K562 (cell line): Measurements from ENCODE around the gene IRF2BP2. TPM values are rescaled to one million over a fixed set of nuclear protein-coding genes. Genes with fewer than 3 reads are reported as not detected.

Source experiments
- MEF2D ChIP-seq: conservative IDR thresholded peaks from 2 replicates; pipeline ENCODE4 v1.6.1; 2016; ENCODE audit warnings: low read depth, missing genetic modification characterization, missing compliant biosample characterization
- SMARCA4 ChIP-seq: fragments of 450-650 bp; IDR thresholded peaks from 2 replicates; pipeline ENCODE4 v1.6.1; 2016
- ZNF444 ChIP-seq: fragments of 250-450 bp; sonication (Bioruptor Pico); IDR thresholded peaks from 2 replicates; pipeline ENCODE4 v1.4.0; 2020; ENCODE audit warnings: mild to moderate bottlenecking, moderate library complexity
- ZSCAN32 ChIP-seq: fragments of 450-650 bp; formaldehyde crosslinking; IDR thresholded peaks from 2 replicates; pipeline ENCODE4 v1.4.0; 2020; ENCODE audit warnings: mild to moderate bottlenecking, moderate library complexity
- polyA plus RNA-seq, 8 experiments: library from polyadenylated mRNA; depleted of rRNA in 4 of 8; stranded (reverse) in 5 of 8; unstranded in 3 of 8; fragments of >200 nt; fragmentation: Nextera tagmentation in 2 of 8; fragmentation: Illumina TruSeq in 1 of 8; extraction: Ambion mirVana in 2 of 8; extraction: Trizol in 1 of 8; gene quantifications; 2 replicates each; pipeline versions ENCODE4 v1.2.1 to v1.2.3, GENCODE V29; 2011 to 2014; ENCODE audit warnings: inconsistent platforms in 1 of 8, missing spikeins in 1 of 8
- total RNA-seq, 7 experiments: library from RNA; depleted of rRNA in 6 of 7; stranded (reverse); fragments of >200 nt in 6 of 7; fragmentation: Illumina TruSeq in 2 of 7; extraction: Trizol in 2 of 7; gene quantifications; 2 replicates each; pipeline versions ENCODE4 v1.2.1 to v1.2.3, GENCODE V29; 2011 to 2021; ENCODE audit warnings: low replicate concordance in 1 of 7
- TF ChIP-seq, protein P1 (sequence below): fragments of 250-450 bp; sonication (Bioruptor Pico); IDR thresholded peaks from 2 replicates; pipeline ENCODE4 v1.5.0; 2020; ENCODE audit warnings: mild to moderate bottlenecking
- TF ChIP-seq, protein P2 (sequence below): IDR thresholded peaks from 2 replicates; pipeline ENCODE4 v1.6.1; 2011; ENCODE audit warnings: borderline replicate concordance, low read depth, mild to moderate bottlenecking, moderate library complexity, low read length; ENCODE audit not compliant: insufficient read depth, poor library complexity, severe bottlenecking
- TF ChIP-seq, protein P3 (sequence below): fragments of 450-650 bp; formaldehyde crosslinking; conservative IDR thresholded peaks from 2 replicates; pipeline ENCODE4 v1.4.0; 2022; ENCODE audit warnings: mild to moderate bottlenecking, missing genetic modification characterization
- TF ChIP-seq, protein P4 (sequence below), 2 experiments: fragments of 450-650 bp in 1 of 2; sonication (generic) in 1 of 2; formaldehyde crosslinking in 1 of 2; IDR thresholded peaks in 1 of 2; conservative IDR thresholded peaks in 1 of 2; 2 replicates each; pipeline versions ENCODE4 v1.6.1 to v1.8.1; 2016 to 2023; ENCODE audit warnings: mild to moderate bottlenecking in 2 of 2, moderate library complexity in 2 of 2, inconsistent platforms in 1 of 2, missing genetic modification reagents in 1 of 2
- TF ChIP-seq, protein P5 (sequence below): fragments of 450-650 bp; IDR thresholded peaks from 2 replicates; pipeline ENCODE4 v1.6.1; 2016; ENCODE audit warnings: mild to moderate bottlenecking

IRF2BP2 gene
- total and polyA plus RNA-seq, 9 of the 15 experiments (the other 6 are each of a cell fraction or from before 2014, with no cell fraction given) = 7.7 to 68.6 (median 22.1) TPM

DNA sequence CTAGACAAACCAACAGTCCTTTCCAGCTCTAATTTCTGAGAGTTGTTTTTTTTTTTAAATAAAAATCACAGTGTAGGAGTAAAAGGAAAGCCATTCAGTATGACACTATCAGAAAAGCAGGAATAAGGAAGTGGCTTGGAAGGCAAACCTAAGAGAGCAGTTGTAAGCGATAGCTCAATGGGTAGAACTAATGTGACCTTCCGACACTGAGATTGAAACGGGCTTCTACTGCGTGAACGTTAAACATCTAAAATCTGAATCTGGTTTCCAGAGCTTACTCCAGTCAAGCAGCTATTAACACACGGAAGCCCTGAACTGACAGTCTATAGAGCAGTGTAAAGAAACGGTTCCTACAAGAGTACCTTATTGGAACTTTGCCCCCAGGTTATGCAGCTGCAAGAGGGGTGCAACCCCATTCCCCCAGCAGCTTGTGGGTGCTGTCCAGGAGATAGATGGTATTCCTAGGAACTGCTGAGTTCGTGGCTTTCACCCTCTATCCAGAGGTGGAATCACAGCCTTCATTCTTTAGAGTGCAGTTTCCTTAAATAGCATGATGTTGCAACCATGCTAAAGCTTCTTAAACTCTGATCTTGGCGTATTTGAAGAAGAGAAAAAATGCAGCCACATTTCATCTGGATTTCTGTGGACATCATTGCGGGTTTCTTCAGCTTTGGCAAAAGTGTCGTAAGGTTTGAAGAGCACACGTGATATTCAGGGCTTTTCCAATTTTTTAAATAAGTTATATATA is 3.3 kb upstream of the IRF2BP2 start (continued):
- TF ChIP-seq, protein P1, sequence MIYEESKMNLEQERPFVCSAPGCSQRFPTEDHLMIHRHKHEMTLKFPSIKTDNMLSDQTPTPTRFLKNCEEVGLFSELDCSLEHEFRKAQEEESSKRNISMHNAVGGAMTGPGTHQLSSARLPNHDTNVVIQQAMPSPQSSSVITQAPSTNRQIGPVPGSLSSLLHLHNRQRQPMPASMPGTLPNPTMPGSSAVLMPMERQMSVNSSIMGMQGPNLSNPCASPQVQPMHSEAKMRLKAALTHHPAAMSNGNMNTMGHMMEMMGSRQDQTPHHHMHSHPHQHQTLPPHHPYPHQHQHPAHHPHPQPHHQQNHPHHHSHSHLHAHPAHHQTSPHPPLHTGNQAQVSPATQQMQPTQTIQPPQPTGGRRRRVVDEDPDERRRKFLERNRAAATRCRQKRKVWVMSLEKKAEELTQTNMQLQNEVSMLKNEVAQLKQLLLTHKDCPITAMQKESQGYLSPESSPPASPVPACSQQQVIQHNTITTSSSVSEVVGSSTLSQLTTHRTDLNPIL (CRISPR knock-in tag) = no peak
- TF ChIP-seq, protein P2, sequence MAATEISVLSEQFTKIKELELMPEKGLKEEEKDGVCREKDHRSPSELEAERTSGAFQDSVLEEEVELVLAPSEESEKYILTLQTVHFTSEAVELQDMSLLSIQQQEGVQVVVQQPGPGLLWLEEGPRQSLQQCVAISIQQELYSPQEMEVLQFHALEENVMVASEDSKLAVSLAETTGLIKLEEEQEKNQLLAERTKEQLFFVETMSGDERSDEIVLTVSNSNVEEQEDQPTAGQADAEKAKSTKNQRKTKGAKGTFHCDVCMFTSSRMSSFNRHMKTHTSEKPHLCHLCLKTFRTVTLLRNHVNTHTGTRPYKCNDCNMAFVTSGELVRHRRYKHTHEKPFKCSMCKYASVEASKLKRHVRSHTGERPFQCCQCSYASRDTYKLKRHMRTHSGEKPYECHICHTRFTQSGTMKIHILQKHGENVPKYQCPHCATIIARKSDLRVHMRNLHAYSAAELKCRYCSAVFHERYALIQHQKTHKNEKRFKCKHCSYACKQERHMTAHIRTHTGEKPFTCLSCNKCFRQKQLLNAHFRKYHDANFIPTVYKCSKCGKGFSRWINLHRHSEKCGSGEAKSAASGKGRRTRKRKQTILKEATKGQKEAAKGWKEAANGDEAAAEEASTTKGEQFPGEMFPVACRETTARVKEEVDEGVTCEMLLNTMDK = no peak
- TF ChIP-seq ZSCAN32 = peak; percentile 55; the same call in 1 of the 2 replicates
- TF ChIP-seq MEF2D (tag) = peak; percentile 80; the same call in 1 of the 2 replicates
- TF ChIP-seq, protein P3, sequence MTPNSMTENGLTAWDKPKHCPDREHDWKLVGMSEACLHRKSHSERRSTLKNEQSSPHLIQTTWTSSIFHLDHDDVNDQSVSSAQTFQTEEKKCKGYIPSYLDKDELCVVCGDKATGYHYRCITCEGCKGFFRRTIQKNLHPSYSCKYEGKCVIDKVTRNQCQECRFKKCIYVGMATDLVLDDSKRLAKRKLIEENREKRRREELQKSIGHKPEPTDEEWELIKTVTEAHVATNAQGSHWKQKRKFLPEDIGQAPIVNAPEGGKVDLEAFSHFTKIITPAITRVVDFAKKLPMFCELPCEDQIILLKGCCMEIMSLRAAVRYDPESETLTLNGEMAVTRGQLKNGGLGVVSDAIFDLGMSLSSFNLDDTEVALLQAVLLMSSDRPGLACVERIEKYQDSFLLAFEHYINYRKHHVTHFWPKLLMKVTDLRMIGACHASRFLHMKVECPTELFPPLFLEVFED (CRISPR knock-in tag) = 0 out of 2 replicates have a peak, but pooled peaks have one; percentile 17
- TF ChIP-seq SMARCA4 = no peak
- TF ChIP-seq, protein P4, sequence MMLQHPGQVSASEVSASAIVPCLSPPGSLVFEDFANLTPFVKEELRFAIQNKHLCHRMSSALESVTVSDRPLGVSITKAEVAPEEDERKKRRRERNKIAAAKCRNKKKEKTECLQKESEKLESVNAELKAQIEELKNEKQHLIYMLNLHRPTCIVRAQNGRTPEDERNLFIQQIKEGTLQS (IDR thresholded peaks at IDR 0.05) = 0 out of 2 replicates have a peak, but pooled peaks have one; percentile 20
- TF ChIP-seq, protein P4 (CRISPR knock-in tag; conservative IDR thresholded peaks at IDR 0.05) = no peak
- TF ChIP-seq, protein P5, sequence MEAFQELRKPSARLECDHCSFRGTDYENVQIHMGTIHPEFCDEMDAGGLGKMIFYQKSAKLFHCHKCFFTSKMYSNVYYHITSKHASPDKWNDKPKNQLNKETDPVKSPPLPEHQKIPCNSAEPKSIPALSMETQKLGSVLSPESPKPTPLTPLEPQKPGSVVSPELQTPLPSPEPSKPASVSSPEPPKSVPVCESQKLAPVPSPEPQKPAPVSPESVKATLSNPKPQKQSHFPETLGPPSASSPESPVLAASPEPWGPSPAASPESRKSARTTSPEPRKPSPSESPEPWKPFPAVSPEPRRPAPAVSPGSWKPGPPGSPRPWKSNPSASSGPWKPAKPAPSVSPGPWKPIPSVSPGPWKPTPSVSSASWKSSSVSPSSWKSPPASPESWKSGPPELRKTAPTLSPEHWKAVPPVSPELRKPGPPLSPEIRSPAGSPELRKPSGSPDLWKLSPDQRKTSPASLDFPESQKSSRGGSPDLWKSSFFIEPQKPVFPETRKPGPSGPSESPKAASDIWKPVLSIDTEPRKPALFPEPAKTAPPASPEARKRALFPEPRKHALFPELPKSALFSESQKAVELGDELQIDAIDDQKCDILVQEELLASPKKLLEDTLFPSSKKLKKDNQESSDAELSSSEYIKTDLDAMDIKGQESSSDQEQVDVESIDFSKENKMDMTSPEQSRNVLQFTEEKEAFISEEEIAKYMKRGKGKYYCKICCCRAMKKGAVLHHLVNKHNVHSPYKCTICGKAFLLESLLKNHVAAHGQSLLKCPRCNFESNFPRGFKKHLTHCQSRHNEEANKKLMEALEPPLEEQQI = no peak
- TF ChIP-seq ZNF444 (CRISPR knock-in tag) = no peak
